GM12801 (cell line): ENCODE measurements around the gene EPB41L2.

Experiments
- TF ChIP-seq, protein P1 (sequence below): IDR thresholded peaks from one replicate; pipeline ENCODE4 v1.5.1; 2011; ENCODE audit warnings: control low read depth; ENCODE audit not compliant: insufficient read length; ENCODE audit errors: extremely low read depth

EPB41L2 gene

DNA sequence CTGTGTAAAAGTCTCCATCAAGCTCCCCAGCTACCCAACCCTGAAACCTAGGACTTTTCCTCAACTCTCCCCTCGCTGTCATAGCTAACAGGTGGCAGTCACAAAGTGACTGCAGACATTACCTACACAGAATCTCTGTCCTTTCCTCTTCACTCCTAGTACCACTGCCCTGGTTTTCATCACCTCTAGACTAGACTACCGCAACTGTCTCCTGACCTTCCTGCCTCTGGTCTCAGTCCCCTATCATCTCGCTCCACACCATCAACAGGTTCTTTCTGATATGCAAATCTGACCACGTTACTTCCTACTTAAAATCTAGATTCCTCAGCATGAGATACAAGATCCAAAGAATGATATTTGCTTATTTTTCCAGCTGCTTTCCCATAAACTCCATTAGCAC lies 142.1 kb downstream of the EPB41L2 start:
- TF ChIP-seq, protein P1, sequence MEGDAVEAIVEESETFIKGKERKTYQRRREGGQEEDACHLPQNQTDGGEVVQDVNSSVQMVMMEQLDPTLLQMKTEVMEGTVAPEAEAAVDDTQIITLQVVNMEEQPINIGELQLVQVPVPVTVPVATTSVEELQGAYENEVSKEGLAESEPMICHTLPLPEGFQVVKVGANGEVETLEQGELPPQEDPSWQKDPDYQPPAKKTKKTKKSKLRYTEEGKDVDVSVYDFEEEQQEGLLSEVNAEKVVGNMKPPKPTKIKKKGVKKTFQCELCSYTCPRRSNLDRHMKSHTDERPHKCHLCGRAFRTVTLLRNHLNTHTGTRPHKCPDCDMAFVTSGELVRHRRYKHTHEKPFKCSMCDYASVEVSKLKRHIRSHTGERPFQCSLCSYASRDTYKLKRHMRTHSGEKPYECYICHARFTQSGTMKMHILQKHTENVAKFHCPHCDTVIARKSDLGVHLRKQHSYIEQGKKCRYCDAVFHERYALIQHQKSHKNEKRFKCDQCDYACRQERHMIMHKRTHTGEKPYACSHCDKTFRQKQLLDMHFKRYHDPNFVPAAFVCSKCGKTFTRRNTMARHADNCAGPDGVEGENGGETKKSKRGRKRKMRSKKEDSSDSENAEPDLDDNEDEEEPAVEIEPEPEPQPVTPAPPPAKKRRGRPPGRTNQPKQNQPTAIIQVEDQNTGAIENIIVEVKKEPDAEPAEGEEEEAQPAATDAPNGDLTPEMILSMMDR = no peak

DNA sequence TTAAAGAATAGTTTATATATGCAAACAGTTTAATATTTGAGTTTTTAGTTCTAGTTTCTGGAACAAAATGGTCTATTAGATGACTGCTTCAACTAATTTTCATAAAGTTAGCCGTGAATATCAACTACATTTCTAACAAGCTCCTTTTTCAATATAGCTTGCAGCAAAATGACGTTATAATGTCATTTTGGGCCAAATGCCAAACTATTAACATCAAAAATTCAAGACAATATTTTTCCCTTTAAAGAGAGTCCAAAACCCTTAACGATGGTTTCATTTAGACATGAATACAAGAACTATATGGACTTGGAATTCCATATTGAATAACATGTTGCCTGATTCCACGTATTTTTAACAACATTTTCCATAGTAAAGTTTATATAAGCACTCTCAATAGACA lies 144.9 kb downstream of the EPB41L2 start:
- TF ChIP-seq, protein P1 = no peak

DNA sequence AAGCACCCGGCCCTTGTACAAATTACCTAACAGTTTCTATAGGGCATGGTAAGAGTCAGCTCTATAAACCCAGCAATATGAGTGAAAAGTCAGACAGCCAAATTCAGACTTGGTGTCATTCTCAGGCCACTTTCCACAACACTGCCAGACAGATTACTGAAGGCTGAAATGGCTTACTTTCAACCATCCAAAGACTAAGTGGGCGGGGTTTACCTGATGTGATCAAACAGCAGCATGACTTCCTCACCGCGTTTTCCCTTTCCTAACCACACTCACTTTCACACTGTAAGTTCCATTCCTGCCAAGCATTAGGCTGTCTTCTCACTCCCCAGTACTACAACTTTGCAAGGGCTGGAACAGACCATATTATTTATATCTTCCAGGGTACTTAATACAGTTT lies 149.9 kb downstream of the EPB41L2 start:
- TF ChIP-seq, protein P1 = no peak

DNA sequence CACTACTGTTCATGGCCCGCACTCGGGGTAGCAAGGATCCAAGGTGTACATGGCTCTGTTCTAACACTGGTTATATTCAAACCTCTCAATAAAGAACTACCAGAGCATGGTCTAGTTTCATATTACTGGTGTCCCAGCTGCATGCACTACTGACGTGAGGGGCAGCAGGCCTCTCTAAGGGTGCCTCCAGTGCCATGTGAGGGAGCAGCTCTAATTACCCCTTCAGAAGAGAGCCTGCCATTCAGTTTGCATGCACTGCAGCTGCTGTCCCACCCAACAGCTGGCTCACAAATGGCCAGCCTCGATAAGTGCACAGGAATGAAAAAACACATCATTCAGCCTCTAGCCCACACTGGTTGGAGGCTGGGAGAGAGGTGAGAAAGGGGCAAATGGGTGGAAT lies 150.6 kb downstream of the EPB41L2 start:
- TF ChIP-seq, protein P1 = no peak

DNA sequence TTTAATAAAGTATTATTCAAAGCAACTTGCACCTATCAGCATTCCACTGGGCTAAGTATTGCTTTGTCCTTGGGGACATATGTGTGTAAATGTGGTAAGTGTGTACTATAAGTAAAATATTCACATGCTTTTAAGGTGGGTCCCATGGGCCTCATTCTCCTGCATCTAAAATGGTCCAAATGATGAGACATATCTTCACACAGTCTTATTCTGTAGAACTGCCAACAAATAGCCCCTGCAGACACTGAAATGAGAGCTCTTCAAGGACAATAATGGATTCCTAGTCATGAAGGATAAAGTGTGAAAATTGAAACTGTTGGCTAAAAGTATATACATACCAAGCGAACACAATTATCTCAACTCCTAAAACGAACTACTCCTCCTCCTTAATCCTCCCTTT lies 154.1 kb downstream of the EPB41L2 start:
- TF ChIP-seq, protein P1 = no peak

DNA sequence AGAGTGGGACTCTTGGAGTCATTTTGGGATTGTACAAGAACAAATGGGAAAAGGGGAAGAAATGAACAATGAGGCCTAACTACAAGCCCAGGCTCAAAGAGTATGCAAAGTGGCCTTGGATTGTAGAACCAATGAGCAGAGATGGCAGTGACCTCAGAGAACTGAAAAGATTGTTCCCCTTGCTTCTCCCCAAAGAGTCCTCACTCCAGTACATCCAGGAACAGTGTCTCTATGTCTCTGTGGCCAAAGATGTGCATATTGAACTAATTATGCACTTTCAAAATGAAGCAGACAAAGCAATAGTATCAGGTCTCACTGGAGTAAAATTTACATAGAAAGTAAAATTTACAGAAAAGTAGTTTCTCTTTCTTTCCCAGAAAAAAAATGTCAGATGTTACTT lies 154.9 kb downstream of the EPB41L2 start:
- TF ChIP-seq, protein P1 = no peak

DNA sequence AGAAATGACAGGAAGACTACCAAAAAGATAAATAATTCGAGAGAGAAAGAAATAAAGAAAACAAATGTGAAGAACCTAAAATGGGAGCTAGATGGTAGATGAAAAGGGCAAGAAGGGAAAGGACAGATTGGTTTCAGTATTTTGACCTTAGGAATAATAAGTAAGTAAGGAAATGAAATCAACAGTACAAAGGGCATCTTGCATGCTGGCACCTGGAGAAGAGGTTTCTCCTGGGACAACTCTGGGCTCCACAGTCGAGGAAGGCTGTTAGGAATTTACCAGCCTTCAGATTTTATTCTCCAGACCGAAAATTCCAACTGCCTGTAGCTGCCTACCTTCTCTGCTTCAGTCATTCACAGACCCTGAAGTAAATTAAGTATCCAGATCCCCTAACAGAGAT lies 155.4 kb downstream of the EPB41L2 start:
- TF ChIP-seq, protein P1 = no peak
